K562 (cell line): ENCODE results near the gene MEIS2.

Experiments
- CBX1 ChIP-seq: sonication (generic); IDR thresholded peaks from 2 replicates; pipeline ENCODE4 v1.6.1; 2016; ENCODE audit warnings: antibody characterized with exemption, low read depth, mild to moderate bottlenecking
- GTF2E2 ChIP-seq: fragments of 200-800 bp; sonication (Bioruptor generic); IDR thresholded peaks from 2 replicates; pipeline ENCODE4 v1.6.1; 2016; ENCODE audit warnings: missing genetic modification characterization, missing compliant biosample characterization
- POLR2AphosphoS5 ChIP-seq: IDR thresholded peaks from 2 replicates; pipeline ENCODE4 v1.6.1; 2011; ENCODE audit warnings: mild to moderate bottlenecking, low read depth, low read length, moderate library complexity; ENCODE audit not compliant: control insufficient read depth, insufficient read depth
- RFX5 ChIP-seq: IDR thresholded peaks from 2 replicates; pipeline ENCODE4 v1.6.1; 2011; ENCODE audit warnings: low read depth, mild to moderate bottlenecking, improper control_type of control experiment, low read length
- SRSF1 ChIP-seq: fragments of 200-400 bp; formaldehyde crosslinking; IDR thresholded peaks from 2 replicates; pipeline ENCODE4 v1.6.1; 2017; ENCODE audit warnings: mild to moderate bottlenecking, low read depth, low read length, moderate library complexity
- THRA ChIP-seq: fragments of 450-650 bp; IDR thresholded peaks from 2 replicates; pipeline ENCODE4 v1.6.1; 2017; ENCODE audit warnings: mild to moderate bottlenecking, moderate library complexity
- ZBTB43 ChIP-seq: sonication (generic); formaldehyde crosslinking; IDR thresholded peaks from 2 replicates; pipeline ENCODE4 v1.8.0; 2023; ENCODE audit warnings: mild to moderate bottlenecking, missing genetic modification reagents
- ZNF76 ChIP-seq: fragments of 250-450 bp; sonication (Bioruptor Pico); IDR thresholded peaks from 2 replicates; pipeline ENCODE4 v1.4.0; 2020; ENCODE audit warnings: mild to moderate bottlenecking, moderate library complexity, borderline replicate concordance
- TF ChIP-seq, protein P1 (sequence below), 3 experiments: IDR thresholded peaks in 2 of 3; conservative IDR thresholded peaks in 1 of 3; 2 replicates each; pipeline ENCODE4 v1.5.1; 2011 to 2012; ENCODE audit warnings: low read length in 3 of 3, mild to moderate bottlenecking in 3 of 3, control low read depth in 2 of 3, improper control_type of control experiment in 1 of 3, inconsistent platforms in 1 of 3, low read depth in 1 of 3, mixed read lengths in 1 of 3, moderate library complexity in 1 of 3; ENCODE audit not compliant: insufficient read depth in 2 of 3

- no peak for TF ChIP-seq GTF2E2 (tag)
- TF ChIP-seq ZNF76 (CRISPR knock-in tag), result no peak
- no peak for TF ChIP-seq CBX1
- TF ChIP-seq POLR2AphosphoS5, result no peak
- TF ChIP-seq ZBTB43, result no peak
- TF ChIP-seq RFX5, result no peak
- no peak for TF ChIP-seq THRA
- no peak for TF ChIP-seq SRSF1
- TF ChIP-seq, protein P1, sequence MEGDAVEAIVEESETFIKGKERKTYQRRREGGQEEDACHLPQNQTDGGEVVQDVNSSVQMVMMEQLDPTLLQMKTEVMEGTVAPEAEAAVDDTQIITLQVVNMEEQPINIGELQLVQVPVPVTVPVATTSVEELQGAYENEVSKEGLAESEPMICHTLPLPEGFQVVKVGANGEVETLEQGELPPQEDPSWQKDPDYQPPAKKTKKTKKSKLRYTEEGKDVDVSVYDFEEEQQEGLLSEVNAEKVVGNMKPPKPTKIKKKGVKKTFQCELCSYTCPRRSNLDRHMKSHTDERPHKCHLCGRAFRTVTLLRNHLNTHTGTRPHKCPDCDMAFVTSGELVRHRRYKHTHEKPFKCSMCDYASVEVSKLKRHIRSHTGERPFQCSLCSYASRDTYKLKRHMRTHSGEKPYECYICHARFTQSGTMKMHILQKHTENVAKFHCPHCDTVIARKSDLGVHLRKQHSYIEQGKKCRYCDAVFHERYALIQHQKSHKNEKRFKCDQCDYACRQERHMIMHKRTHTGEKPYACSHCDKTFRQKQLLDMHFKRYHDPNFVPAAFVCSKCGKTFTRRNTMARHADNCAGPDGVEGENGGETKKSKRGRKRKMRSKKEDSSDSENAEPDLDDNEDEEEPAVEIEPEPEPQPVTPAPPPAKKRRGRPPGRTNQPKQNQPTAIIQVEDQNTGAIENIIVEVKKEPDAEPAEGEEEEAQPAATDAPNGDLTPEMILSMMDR (IDR thresholded peaks at IDR 0.05 in 2 of 3, conservative IDR thresholded peaks at IDR 0.05 in 1 of 3; ENCODE audit: insufficient read depth in 2 of 3, low read depth in 1 of 3, low read length in 3 of 3), result no peak
These were observed 259.2 kb downstream of the MEIS2 start for GRCh38 chr15:36841193-36841592.
